Measurements from ENCODE around the gene LGALS3. TPM values are rescaled to one million over a fixed set of nuclear protein-coding genes. Genes with fewer than 3 reads are reported as not detected.
"Not testable (repeated sequence)": the region's sequence is repeated elsewhere in the genome, so short reads cannot be mapped to it uniquely, and the experiment has no call there.

LGALS3 gene
- total RNA-seq (2021) = 122 and 142 TPM in 2 replicates
- Bru-seq, nascent RNA = percentile 85 among the genes with signal in this experiment
- percentile 91 among the genes with signal in this experiment for BruChase-seq, experiment 1, labeled RNA remaining after a 2-hour chase
- percentile 88 among the genes with signal in this experiment for BruChase-seq, experiment 2, labeled RNA remaining after a 6-hour chase
- long read RNA-seq, transcript LGALS3-207 (4 exons, 1,734 nt) = minor isoform, 5 of 177 reads
- long read RNA-seq, transcript LGALS3-201 (6 exons, 1,146 nt) = major isoform, 156 of 177 reads
- long read RNA-seq, partial matches to known transcripts = 6 of 177 reads
- long read RNA-seq, other reads (novel, unspliced or antisense) = 10 of 177 reads

GRCh38 chr14:55129086-55129427 is at the start of gene LGALS3:
TSS of gene LGALS3 (plus strand) at chr14:55129252. CDS start at chr14:55137374, 8,122 bp downstream.
- Histone ChIP-seq H3K4me3 (peak within 1 kb of the TSS; percentile 77), H3K9me2 (ENCODE audit: insufficient read depth) (no peaks in the 10 kb centered on the region), H3F3A (ENCODE audit: insufficient read depth, low read depth) (peaks cover 43% of the 10 kb centered on the region), H4K20me1 (ENCODE audit: insufficient read depth) (0 out of 2 replicates have a peak, but pooled peaks cover 3% of the 10 kb centered on the region), H3K79me2 (ENCODE audit: low read depth) (peaks cover 45% of the 10 kb centered on the region), H3K36me3 (ENCODE audit: low read depth) (peaks cover 11% of the 10 kb centered on the region; the same call in 1 of the 2 replicates), H3K27ac (peak within 1 kb of the TSS; percentile 72), H3K27me3 (ENCODE audit: insufficient read depth, low read depth) (no peaks in the 10 kb centered on the region), H3K4me1 (replicated peaks; ENCODE audit: insufficient read depth) (peaks cover 62% of the 10 kb centered on the region), H3K4me2 (peak within 1 kb of the TSS; percentile 81), H2AFZ (peak within 1 kb of the TSS; percentile 81), H3K9me3 (ENCODE audit: insufficient read depth, low read depth) (no peaks in the 10 kb centered on the region)
- POLR2A ChIA-PET (ENCODE audit: unreplicated experiment) = interaction anchor here (0.5 to 1.2 kb wide), 6 partner anchors 8 to 102 kb away, joined by 3 to 13 read pairs (median 4); partner anchors contain the start of genes SOCS4 and WDHD1
- CTCF ChIA-PET = interaction anchor here (0.5 kb wide), 2 partner anchors 10 to 39 kb away, joined by 3 to 6 read pairs; no protein-coding TSS in a partner anchor
- DNase-seq = peak; percentile 60 to 80
- TF ChIP-seq CTCF (conservative IDR thresholded peaks at IDR 0.05) (no peak), EZH2 (IDR thresholded peaks at IDR 0.05; ENCODE audit: low read depth) (no peak)
- intact Hi-C loops (cut with micrococcal nuclease; ENCODE audit: unreplicated experiment) = loop anchor here (1.0 kb wide), 1 partner anchor 26 kb away; no protein-coding TSS in a partner anchor
- no TSS peak for BruUV-seq (replicated peaks)

- BruUV-seq (replicated peaks); H3K27me3 ChIP-seq (ENCODE audit: insufficient read depth, low read depth); H3K79me2 ChIP-seq (ENCODE audit: low read depth); H3K36me3 ChIP-seq (ENCODE audit: low read depth); H4K20me1 ChIP-seq (ENCODE audit: insufficient read depth); DNase-seq; H3K4me3 ChIP-seq; H3K9me3 ChIP-seq (ENCODE audit: insufficient read depth, low read depth); H3K4me2 ChIP-seq; H3K27ac ChIP-seq; CTCF ChIA-PET; H2AFZ ChIP-seq; H3F3A ChIP-seq (ENCODE audit: insufficient read depth, low read depth); intact Hi-C loops (cut with micrococcal nuclease; ENCODE audit: unreplicated experiment); H3K9me2 ChIP-seq (ENCODE audit: insufficient read depth); POLR2A ChIA-PET (ENCODE audit: unreplicated experiment): not testable (repeated sequence)
- peaks cover 14% of the 10 kb centered on the region for H3K4me1 ChIP-seq (replicated peaks; ENCODE audit: insufficient read depth)
Measured at GRCh38 chr14:55079961-55080360, 49.1 kb upstream of the LGALS3 start.

- intact Hi-C loops (cut with micrococcal nuclease; ENCODE audit: unreplicated experiment) = no loop called here
- CTCF ChIA-PET = no interaction called here
- no peak overlapping the region for H3K4me2 ChIP-seq
- H3K9me3 ChIP-seq (ENCODE audit: insufficient read depth, low read depth) = no peaks in the 10 kb centered on the region; the same call in 1 of the 2 replicates
- no peak overlapping the region for H3K4me3 ChIP-seq
- BruUV-seq (replicated peaks) = no TSS peak
- no peak overlapping the region for H2AFZ ChIP-seq
- POLR2A ChIA-PET (ENCODE audit: unreplicated experiment) = interaction anchor here (0.6 kb wide), 1 partner anchor 318 kb away, joined by 6 read pairs; no protein-coding TSS in a partner anchor
- no peaks in the 10 kb centered on the region for H4K20me1 ChIP-seq (ENCODE audit: insufficient read depth)
- no peak overlapping the region for H3K27ac ChIP-seq
- no peaks in the 10 kb centered on the region for H3K27me3 ChIP-seq (ENCODE audit: insufficient read depth, low read depth)
- H3K4me1 ChIP-seq (replicated peaks; ENCODE audit: insufficient read depth) = peaks cover 12% of the 10 kb centered on the region
- no peaks in the 10 kb centered on the region for H3K79me2 ChIP-seq (ENCODE audit: low read depth)
- TF ChIP-seq CTCF (conservative IDR thresholded peaks at IDR 0.05) (no peak), EZH2 (IDR thresholded peaks at IDR 0.05; ENCODE audit: low read depth) (no peak)
- H3F3A ChIP-seq (ENCODE audit: insufficient read depth, low read depth) = no peaks in the 10 kb centered on the region
- DNase-seq = no peak
- H3K36me3 ChIP-seq (ENCODE audit: low read depth) = no peaks in the 10 kb centered on the region
- H3K9me2 ChIP-seq (ENCODE audit: insufficient read depth) = no peaks in the 10 kb centered on the region
Measured at GRCh38 chr14:55084401-55085059, 44.5 kb upstream of the LGALS3 start.
